GM18499 (cell line): ENCODE results near the gene ING2.
"Not testable (repeated sequence)": the region's sequence is repeated elsewhere in the genome, so short reads cannot be mapped to it uniquely, and the experiment has no call there.

Experiments
- ATAC-seq: cut with Tn5 transposase; IDR thresholded peaks from one replicate; pipeline ENCODE4 v1.9.1; 2021; ENCODE audit warnings: moderate number of reproducible peaks; ENCODE audit not compliant: insufficient read depth, unreplicated experiment

The ING2 gene

DNA sequence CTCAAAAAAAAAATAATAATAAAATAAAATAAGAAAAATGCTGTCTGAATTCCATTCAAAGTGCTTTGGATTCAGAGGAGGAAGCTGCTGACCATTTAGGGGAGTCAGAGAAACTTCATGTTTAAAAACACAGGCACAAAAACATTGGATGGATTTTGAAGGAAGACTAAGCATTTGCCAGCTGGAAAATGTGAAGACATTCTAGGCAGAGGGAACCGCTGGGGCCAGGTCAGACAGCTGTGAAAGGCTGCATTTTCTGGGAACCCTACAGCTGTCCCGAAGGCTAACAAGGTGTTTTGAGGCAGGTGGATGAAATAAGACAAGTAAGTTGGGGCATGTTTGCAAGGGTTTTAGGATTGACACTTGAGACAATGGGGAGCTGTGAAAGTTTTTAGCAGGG lies 38.6 kb downstream of the ING2 start:
- ATAC-seq = no peak

DNA sequence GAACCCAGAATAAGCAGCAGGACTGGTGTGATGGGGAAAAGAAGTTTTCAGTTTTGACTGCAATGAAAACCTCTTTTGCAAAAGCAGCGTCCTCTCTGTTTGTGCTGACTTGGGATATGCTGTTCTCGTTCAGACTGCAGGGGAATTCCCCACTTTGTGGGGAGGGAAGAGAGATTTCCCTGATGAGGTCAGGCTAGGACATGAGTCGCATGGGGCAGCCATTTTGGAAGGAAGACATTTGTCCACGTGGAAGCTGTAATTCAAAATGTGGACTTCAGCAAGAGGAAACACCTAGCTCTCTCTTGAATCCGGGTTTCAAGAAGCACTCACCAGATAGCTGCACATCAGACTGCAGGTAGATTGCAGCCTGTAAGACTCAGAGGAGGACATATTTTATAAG lies 39.3 kb downstream of the ING2 start:
- ATAC-seq = no peak

DNA sequence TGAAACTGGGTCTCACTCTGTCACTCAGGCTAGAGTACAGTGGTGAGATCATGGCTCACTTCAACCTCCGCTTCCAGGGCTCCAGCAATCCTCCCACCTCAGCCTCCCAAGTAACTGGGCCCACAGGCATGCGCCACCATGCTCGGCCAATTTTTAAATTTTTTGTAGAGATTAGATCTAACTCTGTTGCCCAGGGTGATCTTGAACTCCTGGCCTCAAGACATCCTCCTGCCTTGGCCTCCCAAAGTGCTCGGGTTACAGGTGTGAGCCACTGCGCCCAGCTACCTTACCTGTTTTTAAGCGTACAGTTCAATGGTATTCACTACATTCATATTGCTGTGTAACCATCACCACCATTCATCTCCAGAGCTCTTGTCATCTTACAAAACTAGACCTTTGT lies 41.5 kb downstream of the ING2 start:
- ATAC-seq = no peak

DNA sequence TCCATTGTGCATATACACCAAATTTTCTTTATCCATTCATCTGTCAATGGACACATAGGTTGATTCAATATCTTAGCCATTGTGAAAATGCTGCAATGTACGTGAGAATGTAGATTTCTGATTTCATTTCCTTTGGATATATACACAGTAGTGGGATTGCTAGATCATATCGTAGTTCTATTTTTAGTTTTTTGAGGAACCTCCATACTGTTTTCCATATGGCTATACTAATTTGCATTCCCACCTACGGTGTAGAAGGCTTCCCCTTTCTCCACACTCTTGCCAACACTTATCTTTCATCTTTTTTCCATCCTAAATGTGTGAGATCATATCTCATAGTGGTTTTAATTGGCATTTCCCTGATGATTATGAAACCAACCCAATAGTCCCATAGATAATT lies 43.4 kb downstream of the ING2 start:
- ATAC-seq = no peak

DNA sequence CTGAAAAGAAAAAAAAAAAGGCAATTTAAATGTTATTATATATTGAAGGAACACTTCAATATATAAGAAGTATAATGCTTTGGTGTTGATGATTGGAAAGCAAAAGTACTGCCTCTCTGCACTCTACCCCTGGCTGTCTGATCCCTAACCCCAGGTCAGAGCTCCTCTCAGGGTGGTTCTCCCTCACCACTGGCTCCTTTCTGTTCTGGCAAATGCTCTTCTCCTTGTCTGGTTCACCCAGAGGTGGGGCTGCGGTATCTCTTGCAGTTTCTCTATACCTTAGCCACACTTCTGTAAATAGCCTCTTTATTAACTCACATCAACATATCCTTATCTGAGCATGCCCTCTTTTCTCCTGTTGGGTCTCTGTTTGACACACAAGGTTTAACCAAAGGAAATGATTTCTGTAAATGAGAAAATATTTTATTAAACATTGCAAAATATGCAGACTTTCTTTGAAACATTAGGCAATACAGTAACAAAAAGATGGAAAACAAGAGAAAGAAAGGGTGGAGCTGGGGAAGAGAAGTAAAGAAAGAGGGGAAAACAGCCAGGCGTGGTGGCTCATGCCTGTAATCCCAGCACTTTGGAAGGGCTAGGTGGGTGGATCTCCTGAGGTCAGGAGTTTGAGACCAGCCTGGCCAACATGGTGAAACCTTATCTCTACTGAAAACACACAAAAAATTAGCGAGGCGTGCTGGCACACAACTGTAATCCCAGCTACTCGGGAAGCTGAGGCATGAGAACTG lies 45.7 kb downstream of the ING2 start:
- ATAC-seq = no peak

DNA sequence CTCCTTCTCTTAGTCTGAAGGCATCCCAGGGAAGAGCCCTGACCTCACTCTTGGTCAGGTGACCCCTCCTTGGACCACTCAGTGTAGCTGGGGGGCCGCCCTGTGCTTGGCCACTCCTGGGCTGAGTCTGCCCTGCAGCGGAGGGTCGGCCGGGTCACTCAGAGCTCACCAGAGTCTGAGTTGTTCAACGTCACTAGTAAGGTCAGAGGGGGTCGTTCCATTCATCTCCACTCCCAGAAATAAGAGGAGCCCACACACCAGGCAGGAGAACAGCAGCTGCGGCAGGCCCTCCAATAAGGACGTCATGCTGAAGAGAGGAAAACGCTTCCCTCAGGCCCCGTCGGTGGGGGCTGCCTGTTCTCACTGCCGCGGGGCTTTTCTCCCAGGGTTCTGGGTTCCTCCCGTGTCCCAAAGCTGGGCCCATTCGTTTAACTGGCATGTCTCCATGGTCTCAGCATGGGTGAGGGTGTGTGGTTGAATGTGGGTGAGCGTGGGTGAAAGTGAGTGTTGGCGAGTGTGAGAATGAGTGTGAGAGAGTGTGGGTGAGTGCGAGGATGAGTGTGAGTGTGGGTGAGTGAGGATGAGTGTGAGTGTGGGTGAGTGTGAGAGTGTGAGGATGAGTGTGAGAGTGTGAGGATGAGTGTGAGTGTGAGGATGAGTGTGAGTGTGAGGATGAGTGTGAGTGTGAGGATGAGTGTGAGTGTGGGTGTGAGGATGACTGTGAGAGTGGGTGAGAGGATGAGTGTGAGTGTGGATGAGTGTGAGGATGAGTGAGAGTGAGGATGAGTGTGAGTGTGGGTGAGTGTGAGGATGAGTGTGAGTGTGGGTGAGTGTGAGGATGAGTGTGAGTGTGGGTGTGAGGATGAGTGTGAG lies 47.7 kb downstream of the ING2 start:
- no peak for ATAC-seq

DNA sequence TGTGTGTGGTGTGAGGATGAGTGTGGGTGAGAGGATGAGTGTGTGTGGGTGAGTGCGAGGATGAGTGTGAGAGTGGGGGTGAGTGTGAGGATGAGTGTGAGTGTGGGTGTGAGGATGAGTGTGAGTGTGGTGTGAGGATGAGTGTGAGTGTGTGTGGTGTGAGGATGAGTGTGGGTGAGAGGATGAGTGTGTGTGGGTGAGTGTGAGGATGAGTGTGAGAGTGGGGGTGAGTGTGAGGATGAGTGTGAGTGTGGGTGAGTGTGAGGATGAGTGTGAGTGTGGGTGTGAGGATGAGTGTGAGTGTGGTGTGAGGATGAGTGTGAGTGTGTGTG lies 48.3 kb downstream of the ING2 start:
- not testable (repeated sequence) for ATAC-seq

DNA sequence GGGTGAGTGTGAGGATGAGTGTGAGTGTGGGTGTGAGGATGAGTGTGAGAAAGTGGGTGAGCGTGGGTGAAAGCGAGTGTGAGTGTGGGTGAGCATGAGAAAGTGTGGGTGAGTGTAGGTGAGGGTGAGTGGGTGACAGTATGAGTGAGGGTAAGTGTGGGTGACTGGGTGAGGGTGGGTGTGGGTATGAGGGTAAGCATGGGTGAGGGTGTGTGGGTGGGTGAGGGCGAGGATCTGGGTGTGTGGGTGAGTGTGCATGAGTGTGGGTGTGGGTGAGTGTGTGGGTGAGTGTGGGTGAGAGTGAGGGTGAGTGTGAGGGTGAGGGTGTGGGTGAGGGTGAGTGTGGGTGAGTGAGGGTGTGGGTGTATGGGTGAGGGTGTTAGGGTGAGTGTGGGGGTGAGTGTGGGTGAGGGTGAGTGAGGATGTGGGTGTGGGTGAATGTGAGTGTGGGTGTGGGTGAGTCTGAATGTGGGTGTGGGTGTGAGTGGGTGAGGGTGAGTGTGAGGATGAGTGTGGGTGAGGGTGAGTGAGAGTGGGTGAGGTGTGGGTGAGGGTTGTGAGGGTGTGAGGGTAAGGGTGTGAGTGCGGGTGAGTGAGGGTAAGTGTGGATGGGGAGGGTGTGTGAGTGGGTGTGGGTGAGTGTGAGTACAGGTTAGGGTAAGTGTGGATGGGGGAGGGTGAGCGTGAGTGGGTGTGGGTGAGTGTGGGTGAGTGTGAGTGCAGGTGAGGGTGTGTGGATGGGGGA lies 48.9 kb downstream of the ING2 start:
- no peak for ATAC-seq

DNA sequence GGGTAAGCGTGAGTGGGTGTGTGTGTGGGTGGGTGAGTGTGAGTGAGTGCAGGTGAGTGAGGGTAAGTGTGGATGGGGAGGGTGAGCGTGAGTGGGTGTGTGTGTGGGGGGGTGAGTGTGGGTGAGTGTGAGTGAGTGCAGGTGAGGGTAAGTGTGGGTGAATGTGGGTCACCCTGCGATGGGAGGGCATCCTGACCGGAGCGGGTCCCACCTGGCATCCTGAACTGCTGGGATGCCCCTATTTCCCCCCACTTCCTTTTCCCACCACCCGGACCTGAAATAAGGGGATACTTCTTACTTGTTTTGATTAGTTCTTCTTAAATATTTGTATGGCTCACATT lies 49.5 kb downstream of the ING2 start:
- ATAC-seq = no peak

DNA sequence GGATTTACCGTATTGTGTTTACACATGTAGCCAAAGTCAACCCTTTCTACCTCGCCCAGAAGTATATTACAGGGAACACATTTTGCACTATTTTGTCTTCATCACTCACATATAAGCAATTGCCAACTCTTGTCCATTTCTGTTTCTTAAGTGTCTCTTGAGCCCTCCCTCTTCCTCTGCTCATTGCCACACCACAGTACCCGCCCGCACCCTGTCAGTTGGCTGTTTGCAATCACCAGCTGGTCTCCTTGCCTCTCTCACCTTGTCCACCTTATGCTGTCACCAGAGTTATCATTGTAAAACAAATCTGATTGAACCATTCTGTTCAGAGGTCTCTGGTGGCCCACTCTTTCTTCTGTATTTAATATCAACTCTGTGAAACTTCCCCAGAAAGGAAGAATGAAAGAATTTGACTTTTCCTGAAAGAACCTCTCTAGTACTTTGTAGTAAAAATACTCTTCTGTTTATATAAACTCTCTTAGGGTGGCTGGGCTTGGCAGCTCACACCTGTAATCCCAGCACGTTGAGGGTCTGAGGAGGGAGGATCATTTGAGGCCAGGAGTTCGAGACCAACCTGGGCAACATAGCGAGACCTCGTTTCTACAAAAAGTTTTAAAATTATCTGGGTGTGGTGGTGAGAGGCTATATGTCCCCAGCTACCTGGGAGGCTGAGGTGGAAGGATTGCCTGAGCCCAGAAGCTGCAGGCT lies 50.2 kb downstream of the ING2 start:
- no peak for ATAC-seq

DNA sequence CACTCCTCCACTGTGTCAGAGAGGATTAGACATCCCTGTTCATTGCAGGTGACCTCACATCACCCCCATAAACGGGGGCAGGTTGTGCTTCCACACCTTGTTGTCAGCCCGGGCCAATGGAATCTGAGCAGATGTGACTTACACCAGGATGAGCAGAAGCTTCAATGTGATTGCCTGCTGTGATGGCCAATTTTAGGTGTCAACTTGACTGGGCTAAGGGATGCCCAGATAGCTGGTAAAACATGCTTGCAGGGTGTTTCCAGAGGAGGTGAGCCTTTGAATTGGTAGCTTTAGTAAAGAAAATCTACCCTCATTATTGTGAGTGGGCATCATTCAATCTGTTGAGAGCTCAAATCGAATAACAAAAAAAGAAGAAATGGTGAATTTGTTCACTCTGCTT lies 52.1 kb downstream of the ING2 start:
- ATAC-seq = no peak

DNA sequence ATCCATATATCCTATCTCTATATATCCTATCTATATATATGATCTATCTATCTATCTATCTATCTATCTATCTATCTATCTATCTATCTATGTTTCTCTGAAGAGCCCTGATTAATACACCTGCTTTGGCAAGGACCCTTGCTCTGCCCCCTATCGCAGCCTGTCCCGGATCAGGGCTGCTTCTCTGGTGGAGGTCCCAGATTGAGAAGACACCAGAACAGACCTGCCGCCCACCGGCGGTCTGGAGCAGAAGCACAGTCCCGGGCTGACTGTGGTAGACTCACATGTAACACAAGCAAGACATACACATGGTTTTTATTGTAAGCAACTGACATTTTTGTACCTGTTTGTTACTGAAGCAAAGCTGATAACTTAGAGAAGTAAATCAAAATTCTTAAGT lies 52.8 kb downstream of the ING2 start:
- ATAC-seq = no peak

DNA sequence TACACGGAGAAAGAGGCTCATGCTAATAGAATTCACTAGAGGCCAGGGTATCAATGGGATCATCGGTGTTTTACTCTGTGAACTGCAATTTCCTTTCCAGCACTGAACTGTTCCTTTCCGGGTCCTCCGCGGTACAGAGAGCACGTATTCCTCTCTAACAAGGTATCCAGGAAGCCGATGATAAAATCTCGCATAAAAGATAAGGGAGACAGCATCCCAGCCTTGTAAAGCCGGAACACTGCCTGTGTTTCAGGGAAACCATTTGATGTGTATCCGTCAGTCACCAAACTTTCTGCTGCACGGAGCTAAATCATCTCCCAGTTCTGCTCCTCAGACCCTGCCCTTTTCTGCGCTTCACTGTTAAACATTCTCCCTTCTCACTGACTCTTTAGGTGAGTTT lies 54.0 kb downstream of the ING2 start:
- ATAC-seq = no peak

DNA sequence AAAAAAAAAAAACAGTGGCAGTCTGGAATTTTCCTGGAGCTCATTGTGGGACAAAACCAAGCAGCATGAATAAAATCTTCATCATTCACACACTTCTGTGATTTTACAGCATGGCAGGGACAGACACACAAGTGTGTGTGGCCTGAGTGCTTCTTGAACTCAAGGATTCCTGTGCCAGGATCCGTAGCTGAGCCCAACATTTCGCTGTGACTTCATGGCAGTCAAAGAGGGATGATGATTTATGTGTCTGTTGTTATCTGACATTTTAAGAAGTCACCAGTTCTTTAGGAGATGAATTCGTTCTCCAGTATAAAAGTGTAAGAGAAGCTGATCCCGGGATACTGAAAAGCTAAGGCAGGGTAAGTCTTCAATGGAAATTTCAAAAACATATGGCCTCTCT lies 57.0 kb downstream of the ING2 start:
- ATAC-seq = no peak
